ENCODE data around the gene EFCAB6. TPM values are rescaled to one million over a fixed set of nuclear protein-coding genes. Genes with fewer than 3 reads are reported as not detected.

EFCAB6 gene
- total RNA-seq, 1 experiment from 2014 or later: 0.21 TPM

DNA sequence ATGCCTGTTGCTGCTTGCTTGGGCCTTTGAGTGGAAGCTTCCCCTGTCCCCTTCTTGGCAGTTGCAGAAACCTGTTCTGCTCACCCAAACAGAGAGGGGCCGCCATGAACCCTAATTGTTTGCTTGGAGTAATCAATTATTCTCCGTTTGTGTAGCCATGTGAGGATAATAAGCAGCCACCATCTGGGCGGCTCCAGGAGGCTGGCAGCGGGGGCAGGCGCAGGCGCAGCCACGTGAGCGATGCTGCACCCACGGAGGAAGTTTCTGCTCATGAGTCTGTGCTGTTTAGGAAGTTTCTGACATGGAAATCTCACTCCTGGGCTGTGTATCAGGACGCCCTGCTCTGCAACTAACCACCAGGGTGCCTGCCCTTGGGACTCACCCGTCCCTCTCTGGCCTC lies 310.2 kb downstream of the EFCAB6 start:
- H3K27ac ChIP-seq (ENCODE audit: low read length): no peak overlapping the region
- no peaks in the 10 kb centered on the region for H3K27me3 ChIP-seq (ENCODE audit: control insufficient read depth, insufficient read depth, low read length)
- BruUV-seq (replicated peaks): no TSS peak
- ChIA-PET CTCF (no interaction called here), POLR2A (no interaction called here)
- no peak for ATAC-seq
- DNase-seq (ENCODE audit: low read depth, low spot score): no peak
- H3K36me3 ChIP-seq (ENCODE audit: control insufficient read depth, insufficient read depth, low read length): no peaks in the 10 kb centered on the region
- in situ Hi-C loops (cut with HindIII; ENCODE audit: low pct_unique_long_range_greater_than_20kb, low sequenced_read_pairs) (no loop called here), intact Hi-C loops (cut with micrococcal nuclease; ENCODE audit: unreplicated experiment) (no loop called here)
- no peaks in the 10 kb centered on the region for H3K4me1 ChIP-seq (ENCODE audit: control insufficient read depth, insufficient read depth, low read length)
- no peaks in the 10 kb centered on the region for H3K9me3 ChIP-seq (ENCODE audit: control insufficient read depth, insufficient read depth, low read depth, low read length)
- TF ChIP-seq, protein P1, sequence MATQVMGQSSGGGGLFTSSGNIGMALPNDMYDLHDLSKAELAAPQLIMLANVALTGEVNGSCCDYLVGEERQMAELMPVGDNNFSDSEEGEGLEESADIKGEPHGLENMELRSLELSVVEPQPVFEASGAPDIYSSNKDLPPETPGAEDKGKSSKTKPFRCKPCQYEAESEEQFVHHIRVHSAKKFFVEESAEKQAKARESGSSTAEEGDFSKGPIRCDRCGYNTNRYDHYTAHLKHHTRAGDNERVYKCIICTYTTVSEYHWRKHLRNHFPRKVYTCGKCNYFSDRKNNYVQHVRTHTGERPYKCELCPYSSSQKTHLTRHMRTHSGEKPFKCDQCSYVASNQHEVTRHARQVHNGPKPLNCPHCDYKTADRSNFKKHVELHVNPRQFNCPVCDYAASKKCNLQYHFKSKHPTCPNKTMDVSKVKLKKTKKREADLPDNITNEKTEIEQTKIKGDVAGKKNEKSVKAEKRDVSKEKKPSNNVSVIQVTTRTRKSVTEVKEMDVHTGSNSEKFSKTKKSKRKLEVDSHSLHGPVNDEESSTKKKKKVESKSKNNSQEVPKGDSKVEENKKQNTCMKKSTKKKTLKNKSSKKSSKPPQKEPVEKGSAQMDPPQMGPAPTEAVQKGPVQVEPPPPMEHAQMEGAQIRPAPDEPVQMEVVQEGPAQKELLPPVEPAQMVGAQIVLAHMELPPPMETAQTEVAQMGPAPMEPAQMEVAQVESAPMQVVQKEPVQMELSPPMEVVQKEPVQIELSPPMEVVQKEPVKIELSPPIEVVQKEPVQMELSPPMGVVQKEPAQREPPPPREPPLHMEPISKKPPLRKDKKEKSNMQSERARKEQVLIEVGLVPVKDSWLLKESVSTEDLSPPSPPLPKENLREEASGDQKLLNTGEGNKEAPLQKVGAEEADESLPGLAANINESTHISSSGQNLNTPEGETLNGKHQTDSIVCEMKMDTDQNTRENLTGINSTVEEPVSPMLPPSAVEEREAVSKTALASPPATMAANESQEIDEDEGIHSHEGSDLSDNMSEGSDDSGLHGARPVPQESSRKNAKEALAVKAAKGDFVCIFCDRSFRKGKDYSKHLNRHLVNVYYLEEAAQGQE (IDR thresholded peaks at IDR 0.05; ENCODE audit: insufficient read depth in 1 of 2, low read depth in 2 of 2, low read length in 1 of 2): no peak
- TF ChIP-seq TCF7L2 (IDR thresholded peaks at IDR 0.05; ENCODE audit: low read depth, low read length) (no peak), SIN3A (IDR thresholded peaks at IDR 0.05; ENCODE audit: borderline replicate concordance, insufficient read depth, low read depth, low read length) (no peak), POLR2AphosphoS5 (IDR thresholded peaks at IDR 0.05; ENCODE audit: low read depth, low read length) (no peak)
- TF ChIP-seq, protein P2, sequence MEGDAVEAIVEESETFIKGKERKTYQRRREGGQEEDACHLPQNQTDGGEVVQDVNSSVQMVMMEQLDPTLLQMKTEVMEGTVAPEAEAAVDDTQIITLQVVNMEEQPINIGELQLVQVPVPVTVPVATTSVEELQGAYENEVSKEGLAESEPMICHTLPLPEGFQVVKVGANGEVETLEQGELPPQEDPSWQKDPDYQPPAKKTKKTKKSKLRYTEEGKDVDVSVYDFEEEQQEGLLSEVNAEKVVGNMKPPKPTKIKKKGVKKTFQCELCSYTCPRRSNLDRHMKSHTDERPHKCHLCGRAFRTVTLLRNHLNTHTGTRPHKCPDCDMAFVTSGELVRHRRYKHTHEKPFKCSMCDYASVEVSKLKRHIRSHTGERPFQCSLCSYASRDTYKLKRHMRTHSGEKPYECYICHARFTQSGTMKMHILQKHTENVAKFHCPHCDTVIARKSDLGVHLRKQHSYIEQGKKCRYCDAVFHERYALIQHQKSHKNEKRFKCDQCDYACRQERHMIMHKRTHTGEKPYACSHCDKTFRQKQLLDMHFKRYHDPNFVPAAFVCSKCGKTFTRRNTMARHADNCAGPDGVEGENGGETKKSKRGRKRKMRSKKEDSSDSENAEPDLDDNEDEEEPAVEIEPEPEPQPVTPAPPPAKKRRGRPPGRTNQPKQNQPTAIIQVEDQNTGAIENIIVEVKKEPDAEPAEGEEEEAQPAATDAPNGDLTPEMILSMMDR (IDR thresholded peaks at IDR 0.05): no peak
- no peak overlapping the region for H3K4me3 ChIP-seq (ENCODE audit: low read depth in 2 of 2, low read length in 2 of 2)

DNA sequence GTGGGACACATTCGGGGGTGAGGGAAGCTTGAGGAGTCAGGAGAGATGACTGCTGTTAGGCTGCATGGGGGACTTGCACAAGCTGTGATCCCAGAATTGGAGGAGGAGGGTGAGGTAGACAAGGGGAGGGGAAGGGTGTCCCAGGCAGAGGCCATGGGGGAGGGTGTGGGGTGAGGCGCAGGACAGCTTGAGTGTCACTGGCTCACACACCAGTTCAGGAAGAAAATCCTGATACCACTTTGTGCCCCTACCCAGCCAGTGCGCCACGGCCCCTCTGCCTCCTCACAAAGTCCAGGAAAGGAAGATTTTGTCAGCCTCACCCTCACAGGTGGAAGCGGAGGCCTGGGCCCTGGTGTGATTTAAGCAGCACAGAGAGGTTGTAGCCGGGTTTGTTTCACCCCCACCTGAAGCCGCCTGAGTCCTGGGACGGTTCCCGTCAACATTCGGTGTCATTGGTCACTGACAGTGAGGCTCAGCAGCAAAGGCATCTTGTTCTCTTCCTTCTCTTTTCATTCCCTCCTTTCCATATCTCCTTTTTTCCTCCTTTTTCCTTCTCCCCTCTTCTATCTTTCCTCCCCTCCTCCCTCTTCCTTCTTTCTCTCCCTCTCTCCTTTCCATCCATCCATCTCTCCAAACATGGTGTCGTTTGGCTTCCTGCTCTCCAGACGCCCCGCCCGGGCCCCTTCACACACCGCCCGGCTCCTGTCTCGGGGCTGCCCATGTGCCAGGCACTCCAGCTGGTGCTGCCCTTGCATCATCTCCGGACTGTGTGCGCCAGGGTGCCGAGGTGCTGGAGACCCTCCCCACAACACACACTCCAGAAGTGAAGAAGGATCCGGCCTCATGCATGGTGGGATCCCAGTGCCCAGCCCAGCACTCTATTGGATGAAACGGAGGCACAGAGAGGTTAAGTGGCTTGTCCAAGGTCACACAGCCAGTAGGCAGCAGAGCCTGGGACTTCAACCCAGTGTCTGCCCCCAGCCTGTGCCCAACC lies 311.0 kb downstream of the EFCAB6 start:
- Histone ChIP-seq H3K4me3 (ENCODE audit: low read depth in 2 of 2, low read length in 2 of 2) (no peak overlapping the region), H3K4me1 (ENCODE audit: control insufficient read depth, insufficient read depth, low read length) (no peaks in the 10 kb centered on the region), H3K36me3 (ENCODE audit: control insufficient read depth, insufficient read depth, low read length) (no peaks in the 10 kb centered on the region), H3K9me3 (ENCODE audit: control insufficient read depth, insufficient read depth, low read depth, low read length) (no peaks in the 10 kb centered on the region), H3K27ac (ENCODE audit: low read length) (no peak overlapping the region), H3K27me3 (ENCODE audit: control insufficient read depth, insufficient read depth, low read length) (no peaks in the 10 kb centered on the region)
- no peak for ATAC-seq
- no peak for DNase-seq (ENCODE audit: low read depth, low spot score)
- no TSS peak for BruUV-seq (replicated peaks)
- intact Hi-C loops (cut with micrococcal nuclease; ENCODE audit: unreplicated experiment): no loop called here
- TF ChIP-seq TCF7L2 (IDR thresholded peaks at IDR 0.05; ENCODE audit: low read depth, low read length) (no peak), SIN3A (IDR thresholded peaks at IDR 0.05; ENCODE audit: borderline replicate concordance, insufficient read depth, low read depth, low read length) (no peak), POLR2AphosphoS5 (IDR thresholded peaks at IDR 0.05; ENCODE audit: low read depth, low read length) (no peak)
- TF ChIP-seq, protein P1 (IDR thresholded peaks at IDR 0.05; ENCODE audit: insufficient read depth in 1 of 2, low read depth in 2 of 2, low read length in 1 of 2): no peak
- TF ChIP-seq, protein P2 (IDR thresholded peaks at IDR 0.05): no peak
- in situ Hi-C loops (cut with HindIII; ENCODE audit: low pct_unique_long_range_greater_than_20kb, low sequenced_read_pairs): no loop called here
- POLR2A ChIA-PET: no interaction called here
- CTCF ChIA-PET: no interaction called here
